Measurements from ENCODE around the gene KLHL26.
"Not testable (repeated sequence)": the region's sequence is repeated elsewhere in the genome, so short reads cannot be mapped to it uniquely, and the experiment has no call there.

The KLHL26 gene

GRCh38 chr19:18636969-18637629 lies at the start of gene KLHL26:
KLHL26 (plus strand) TSS chr19:18637028; CDS start chr19:18637055, 27 bp downstream.
- no peak for FAIRE-seq

GRCh38 chr19:18587561-18587960 lies 49.3 kb upstream of the KLHL26 start:
- no peak for FAIRE-seq

- no peak for FAIRE-seq
These were observed 48.7 kb upstream of the KLHL26 start for GRCh38 chr19:18587962-18588610.

- no peak for FAIRE-seq
These were observed 48.0 kb upstream of the KLHL26 start, which contains the start of gene REX1BD for GRCh38 chr19:18588611-18589379. REX1BD (plus strand) TSS chr19:18588798; CDS start chr19:18588802, 4 bp downstream.

- no peak for FAIRE-seq
These were observed 47.2 kb upstream of the KLHL26 start for GRCh38 chr19:18589380-18590272.

- FAIRE-seq: no peak
These were observed 46.3 kb upstream of the KLHL26 start for GRCh38 chr19:18590273-18591272.

- FAIRE-seq: no peak
These were observed 45.0 kb upstream of the KLHL26 start for GRCh38 chr19:18591735-18592385.

- FAIRE-seq: not testable (repeated sequence)
These were observed 44.1 kb upstream of the KLHL26 start for GRCh38 chr19:18592732-18593131.

GRCh38 chr19:18593367-18594095 lies 43.3 kb upstream of the KLHL26 start:
- FAIRE-seq: no peak

GRCh38 chr19:18594096-18594823 lies 42.6 kb upstream of the KLHL26 start:
- no peak for FAIRE-seq

- FAIRE-seq: no peak
These were observed 41.9 kb upstream of the KLHL26 start for GRCh38 chr19:18594824-18595373.

GRCh38 chr19:18595475-18595874 lies 41.4 kb upstream of the KLHL26 start:
- FAIRE-seq: no peak

GRCh38 chr19:18596752-18597157 lies 40.1 kb upstream of the KLHL26 start:
- no peak for FAIRE-seq

GRCh38 chr19:18597809-18598660 lies 38.8 kb upstream of the KLHL26 start:
- FAIRE-seq: no peak

GRCh38 chr19:18599485-18599884 lies 37.3 kb upstream of the KLHL26 start:
- FAIRE-seq: no peak

GRCh38 chr19:18600692-18601397 lies 36.0 kb upstream of the KLHL26 start:
- not testable (repeated sequence) for FAIRE-seq

- FAIRE-seq: no peak
These were observed 35.0 kb upstream of the KLHL26 start for GRCh38 chr19:18601875-18602274.
